Lung (tissue), 12 donors: ENCODE data around the gene PRKD1. TPM values are rescaled to one million over a fixed set of nuclear protein-coding genes. Genes with fewer than 3 reads are reported as not detected.
A peak's percentile ranks its signal among the peaks of the same experiment; 100 is the strongest.

ENCODE experiments used
- ATAC-seq: fragments of 200-7000 bp; cut with Tn5 transposase; one replicate; pipeline ENCODE4 v1.9.1; 2020; ENCODE audit warnings: moderate number of reproducible peaks; ENCODE audit not compliant: insufficient read depth, low FRiP score
- DNase-seq, 3 donors: peaks; one replicate each; pipeline ENCODE4 v3.0.0-alpha.2; 2013 to 2017
- H3K27ac ChIP-seq, 2 donors: one replicate each; pipeline ENCODE4 v1.5.1; 2013; ENCODE audit warnings: mild to moderate bottlenecking in 2 of 2, moderate library complexity in 2 of 2, control low read depth in 1 of 2, inconsistent platforms in 1 of 2, low read depth in 1 of 2, low read length in 1 of 2
- H3K27me3 ChIP-seq, 3 donors: one replicate each; pipeline ENCODE4 v1.5.1; 2013; ENCODE audit warnings: low read length in 2 of 3; ENCODE audit not compliant: control insufficient read depth in 3 of 3, insufficient read depth in 3 of 3
- H3K36me3 ChIP-seq, 4 donors: one replicate each; pipeline ENCODE4 v1.5.1; 2013; ENCODE audit warnings: low read length in 4 of 4, mild to moderate bottlenecking in 1 of 4, moderate library complexity in 1 of 4; ENCODE audit not compliant: control insufficient read depth in 4 of 4, insufficient read depth in 4 of 4
- H3K4me1 ChIP-seq, 5 donors: one replicate each; pipeline ENCODE4 v1.5.1; 2013; ENCODE audit warnings: low read length in 5 of 5, mild to moderate bottlenecking in 2 of 5, moderate library complexity in 1 of 5; ENCODE audit not compliant: control insufficient read depth in 5 of 5, insufficient read depth in 5 of 5
- H3K4me3 ChIP-seq: one replicate; pipeline ENCODE4 v1.5.1; 2013; ENCODE audit warnings: mild to moderate bottlenecking, control low read depth, moderate library complexity
- H3K9ac ChIP-seq, 2 donors: one replicate each; pipeline ENCODE4 v1.5.1; 2013; ENCODE audit warnings: low read length in 2 of 2, control low read depth in 1 of 2; ENCODE audit not compliant: insufficient read depth in 1 of 2
- H3K9me3 ChIP-seq, 4 donors: one replicate each; pipeline ENCODE4 v1.5.1; 2013; ENCODE audit warnings: low read length in 3 of 4, mild to moderate bottlenecking in 1 of 4, moderate library complexity in 1 of 4; ENCODE audit not compliant: control insufficient read depth in 4 of 4, insufficient read depth in 3 of 4
- CTCF ChIP-seq: IDR thresholded peaks from 2 replicates; pipeline ENCODE4 v1.5.1; 2012; ENCODE audit warnings: mild to moderate bottlenecking; ENCODE audit errors: control extremely low read depth, extremely low read depth
- WGBS, 2 donors: extraction: QIAGEN DNeasy Blood & Tissue Kit; methylation state at CpG; one replicate each; pipeline ENCODE4 v1.1.7; 2013; 5-methylcytosine and 5-hydroxymethylcytosine counted together
- polyA plus RNA-seq, 2 donors: library from polyadenylated mRNA; stranded (reverse); fragments of 200-250 nt; gene quantifications; one replicate each; pipeline ENCODE4 v1.2.1, GENCODE V29; 2013
- total RNA-seq, 2 donors: library from RNA; depleted of rRNA in 1 of 2; stranded (reverse); fragments of >200 nt in 1 of 2; gene quantifications; one replicate each; pipeline ENCODE4 v1.2.1, GENCODE V29; 2014 to 2021
- donor health status: control.
- donor health status: control.
- donor health status: Bipolar disorder and iron deficiency.
- donor health status: healthy.
- donor health status: DM: yes; HTN: yes; CAD: no.

PRKD1 gene
- total and polyA plus RNA-seq, 4 donors = 4.0 to 20.9 (median 11.2) TPM

- H3K27me3 ChIP-seq = no peaks in the 10 kb centered on the region
- H3K36me3 ChIP-seq = no peaks in the 10 kb centered on the region
- H3K9ac ChIP-seq = no peak overlapping the region
- no peaks in the 10 kb centered on the region for H3K9me3 ChIP-seq
- H3K4me3 ChIP-seq = no peak overlapping the region
- WGBS, 2 donors = 95 to 98% methylated on average over 3 of the region's 3 CpGs
- TF ChIP-seq CTCF = no peak
- H3K27ac ChIP-seq = no peak overlapping the region
- no peak for ATAC-seq
- peaks cover 0 to 1% (median 0%) of the 10 kb centered on the region in 5 donors for H3K4me1 ChIP-seq
- no peak for DNase-seq
Observed at GRCh38 chr14:29893989-29894388, 33.7 kb downstream of the PRKD1 start.

GRCh38 chr14:29892327-29892726 is 35.3 kb downstream of the PRKD1 start:
- H3K36me3 ChIP-seq = no peaks in the 10 kb centered on the region
- no peaks in the 10 kb centered on the region for H3K27me3 ChIP-seq
- no peaks in the 10 kb centered on the region for H3K9me3 ChIP-seq
- H3K4me1 ChIP-seq = peaks cover 0 to 1% (median 0%) of the 10 kb centered on the region in 5 donors
- DNase-seq (no peak), ATAC-seq (no peak)
- no peak overlapping the region for H3K9ac ChIP-seq
- no peak for TF ChIP-seq CTCF
- H3K27ac ChIP-seq = no peak overlapping the region
- no peak overlapping the region for H3K4me3 ChIP-seq

- no peaks in the 10 kb centered on the region for H3K27me3 ChIP-seq
- H3K36me3 ChIP-seq = no peaks in the 10 kb centered on the region
- DNase-seq (no peak), ATAC-seq (no peak)
- 63 to 88% methylated on average over 5 of the region's 5 CpGs for WGBS, 2 donors
- no peak overlapping the region for H3K27ac ChIP-seq
- H3K4me3 ChIP-seq = no peak overlapping the region
- H3K9me3 ChIP-seq = no peaks in the 10 kb centered on the region
- no peak for TF ChIP-seq CTCF
- no peak overlapping the region for H3K9ac ChIP-seq
- peaks cover 0 to 3% (median 0%) of the 10 kb centered on the region in 5 donors for H3K4me1 ChIP-seq
Observed at GRCh38 chr14:29885988-29886387, 41.7 kb downstream of the PRKD1 start.

- TF ChIP-seq CTCF = no peak
- Histone ChIP-seq H3K27me3 (no peaks in the 10 kb centered on the region), H3K4me3 (no peak overlapping the region), H3K4me1 (peaks cover 0 to 17% (median 0%) of the 10 kb centered on the region in 5 donors), H3K9ac (no peak overlapping the region), H3K27ac (no peak overlapping the region), H3K36me3 (no peaks in the 10 kb centered on the region), H3K9me3 (no peaks in the 10 kb centered on the region)
- 54 to 63% methylated on average over 3 of the region's 3 CpGs for WGBS, 2 donors
- DNase-seq = peak in 2 of 3 donors; percentile 75 to 76
- ATAC-seq = no peak
Observed at GRCh38 chr14:29868000-29868399, 59.6 kb downstream of the PRKD1 start.
